Upper lobe of left lung (tissue), 6 donors: ENCODE results near the gene FNDC1. TPM values are rescaled to one million over a fixed set of nuclear protein-coding genes. Genes with fewer than 3 reads are reported as not detected.

ENCODE experiments used
- ATAC-seq, 2 donors: fragments of 200-7000 bp; cut with Tn5 transposase; one replicate each; pipeline ENCODE4 v1.9.1; 2022; ENCODE audit warnings: mild to moderate bottlenecking in 2 of 2, moderate library complexity in 2 of 2; ENCODE audit not compliant: low FRiP score in 2 of 2
- DNase-seq, 2 donors: peaks; one replicate each; pipeline ENCODE4 v3.0.0-alpha.2; 2019 to 2020
- H3K27ac ChIP-seq, 4 donors: fragments of 200-600 bp; sonication (generic); one replicate each; pipeline ENCODE4 v1.5.1; 2016 to 2019
- H3K27me3 ChIP-seq, 4 donors: fragments of 200-600 bp; sonication (generic); one replicate each; pipeline ENCODE4 v1.5.1; 2017 to 2019
- H3K36me3 ChIP-seq, 4 donors: fragments of 200-600 bp; sonication (generic); one replicate each; pipeline ENCODE4 v1.5.1; 2016 to 2019
- H3K4me1 ChIP-seq, 4 donors: fragments of 200-600 bp; sonication (generic); one replicate each; pipeline ENCODE4 v1.5.1; 2018 to 2019
- H3K4me3 ChIP-seq, 4 donors: fragments of 200-600 bp; sonication (generic); one replicate each; pipeline ENCODE4 v1.5.1; 2017 to 2019; ENCODE audit warnings: mild to moderate bottlenecking in 2 of 4, moderate library complexity in 1 of 4
- H3K9me3 ChIP-seq, 4 donors: fragments of 200-600 bp; sonication (generic); one replicate each; pipeline ENCODE4 v1.5.1; 2018 to 2019
- CTCF ChIP-seq, 6 experiments: fragments of 450-650 bp in 4 of 6; fragments of 200-600 bp in 2 of 6; sonication (generic) in 2 of 6; IDR thresholded peaks; one replicate each; pipeline ENCODE4 v1.5.1; 2016 to 2019; ENCODE audit warnings: antibody characterized with exemption in 6 of 6
- EP300 ChIP-seq, 4 donors: sonication (generic); formaldehyde crosslinking; IDR thresholded peaks; one replicate each; pipeline ENCODE4 v1.5.1; 2017; ENCODE audit warnings: antibody characterized with exemption in 4 of 4, control low read depth in 2 of 4
- POLR2A ChIP-seq, 4 donors: fragments of 450-650 bp; IDR thresholded peaks; one replicate each; pipeline ENCODE4 v1.5.1; 2016 to 2017; ENCODE audit warnings: antibody characterized with exemption in 4 of 4, mild to moderate bottlenecking in 2 of 4
- POLR2AphosphoS5 ChIP-seq, 2 donors: sonication (generic); formaldehyde crosslinking; IDR thresholded peaks; one replicate each; pipeline ENCODE4 v1.5.1; 2017; ENCODE audit warnings: antibody characterized with exemption in 2 of 2
- WGBS, 2 donors: methylation state at CpG; one replicate each; pipeline ENCODE4 v1.1.5; 2017 to 2018; 5-methylcytosine and 5-hydroxymethylcytosine counted together
- total RNA-seq, 6 donors: library from RNA; depleted of rRNA in 4 of 6; stranded (reverse); fragments of >200 nt in 4 of 6; gene quantifications; one replicate each; pipeline versions ENCODE4 v1.1.0 to v1.2.1, GENCODE V29; 2016 to 2021
- donor health status: DM: no; HTN: no; CAD: no; lungs with moderate emphysema.
- donor health status: DM: no; HTN: yes; CAD: no; lungs with severe emphysema.

The FNDC1 gene
- total RNA-seq, 6 donors from 2014 or later, result 0.30 to 1.8 (median 0.65) TPM; not detected in 2

GRCh38 chr6:159181914-159182313 lies 12.7 kb downstream of the FNDC1 start:
- Histone ChIP-seq H3K4me1 (no peaks in the 10 kb centered on the region), H3K4me3 (no peak overlapping the region), H3K27me3 (no peaks in the 10 kb centered on the region), H3K27ac (no peak overlapping the region), H3K36me3 (no peaks in the 10 kb centered on the region), H3K9me3 (peaks cover 0 to 7% (median 2%) of the 10 kb centered on the region in 4 donors)
- TF ChIP-seq EP300 (IDR thresholded peaks at IDR 0.05), result no peak
- TF ChIP-seq POLR2AphosphoS5 (IDR thresholded peaks at IDR 0.05), result no peak
- TF ChIP-seq POLR2A (IDR thresholded peaks at IDR 0.05), result no peak
- no peak for TF ChIP-seq CTCF (IDR thresholded peaks at IDR 0.05)
- ATAC-seq (no peak), DNase-seq (no peak)
- 96 to 100% methylated on average over 2 of the region's 2 CpGs for WGBS, 2 donors

GRCh38 chr6:159184559-159184958 lies 15.4 kb downstream of the FNDC1 start:
- H3K27me3 ChIP-seq, result no peaks in the 10 kb centered on the region
- no peak for ATAC-seq
- no peak for DNase-seq
- no peaks in the 10 kb centered on the region for H3K4me1 ChIP-seq
- 91 to 92% methylated on average over 1 of the region's 1 CpG for WGBS, 2 donors
- H3K36me3 ChIP-seq, result no peaks in the 10 kb centered on the region
- H3K27ac ChIP-seq, result no peak overlapping the region
- H3K4me3 ChIP-seq, result no peak overlapping the region
- no peak for TF ChIP-seq POLR2AphosphoS5 (IDR thresholded peaks at IDR 0.05)
- TF ChIP-seq EP300 (IDR thresholded peaks at IDR 0.05), result no peak
- no peak for TF ChIP-seq CTCF (IDR thresholded peaks at IDR 0.05)
- TF ChIP-seq POLR2A (IDR thresholded peaks at IDR 0.05), result no peak
- peaks cover 0 to 7% (median 2%) of the 10 kb centered on the region in 4 donors for H3K9me3 ChIP-seq

GRCh38 chr6:159190460-159190859 lies 21.3 kb downstream of the FNDC1 start:
- H3K27ac ChIP-seq, result no peak overlapping the region
- DNase-seq, result no peak
- TF ChIP-seq EP300 (IDR thresholded peaks at IDR 0.05) (no peak), POLR2A (IDR thresholded peaks at IDR 0.05) (no peak), CTCF (IDR thresholded peaks at IDR 0.05) (no peak), POLR2AphosphoS5 (IDR thresholded peaks at IDR 0.05) (no peak)
- 84 to 87% methylated on average over 7 of the region's 7 CpGs for WGBS, 2 donors
- H3K36me3 ChIP-seq, result no peaks in the 10 kb centered on the region
- no peak for ATAC-seq
- H3K9me3 ChIP-seq, result peaks cover 0 to 7% (median 2%) of the 10 kb centered on the region in 4 donors
- H3K4me3 ChIP-seq, result no peak overlapping the region
- H3K4me1 ChIP-seq, result no peaks in the 10 kb centered on the region
- H3K27me3 ChIP-seq, result no peaks in the 10 kb centered on the region

DNA sequence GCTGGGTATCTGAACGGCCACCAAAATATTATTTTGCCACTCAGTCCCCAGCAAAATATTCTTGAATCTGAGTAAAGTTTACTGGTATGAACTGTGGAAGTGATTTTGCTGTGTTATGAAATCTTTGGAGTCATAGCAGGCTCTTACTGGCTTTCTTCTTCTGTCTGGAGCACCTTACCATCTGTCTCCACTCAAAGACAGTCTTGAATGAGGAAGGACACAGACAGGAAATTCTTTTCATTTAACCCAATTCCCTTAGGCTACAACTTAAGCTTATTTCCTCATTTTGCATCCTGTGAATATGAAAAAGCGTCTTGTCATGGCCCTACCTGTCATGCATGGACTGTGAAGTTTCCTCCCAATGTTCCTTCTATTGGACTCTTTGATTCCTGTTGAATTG lies 24.7 kb downstream of the FNDC1 start:
- H3K27me3 ChIP-seq, result no peaks in the 10 kb centered on the region
- no peak for TF ChIP-seq POLR2AphosphoS5 (IDR thresholded peaks at IDR 0.05)
- no peak for TF ChIP-seq EP300 (IDR thresholded peaks at IDR 0.05)
- no peak for TF ChIP-seq POLR2A (IDR thresholded peaks at IDR 0.05)
- TF ChIP-seq CTCF (IDR thresholded peaks at IDR 0.05), result no peak
- ATAC-seq (no peak), DNase-seq (no peak)
- H3K9me3 ChIP-seq, result no peaks in the 10 kb centered on the region
- 59 to 62% methylated on average over 2 of the region's 2 CpGs for WGBS, 2 donors
- no peak overlapping the region for H3K4me3 ChIP-seq
- H3K36me3 ChIP-seq, result no peaks in the 10 kb centered on the region
- H3K4me1 ChIP-seq, result no peaks in the 10 kb centered on the region
- H3K27ac ChIP-seq, result no peak overlapping the region

DNA sequence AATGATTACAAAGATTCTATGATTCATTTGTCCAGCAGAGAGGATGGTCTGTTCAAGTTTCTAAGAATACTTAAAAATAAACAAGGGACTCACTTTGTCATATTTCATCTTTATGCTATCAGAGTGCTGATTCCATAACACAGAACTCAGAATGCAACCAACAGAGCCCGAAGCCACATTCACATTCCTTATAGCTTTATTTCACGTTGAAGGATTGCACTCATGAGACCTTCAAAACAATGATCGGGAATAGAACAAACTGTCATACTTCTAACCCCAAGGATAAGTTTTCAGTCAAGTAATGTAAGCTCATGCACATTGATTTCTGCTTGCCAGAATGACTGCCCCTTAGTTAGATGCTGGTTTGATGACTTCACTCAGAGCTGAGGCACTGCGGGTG lies 25.2 kb downstream of the FNDC1 start:
- no peak overlapping the region for H3K4me3 ChIP-seq
- ATAC-seq, result no peak
- H3K4me1 ChIP-seq, result no peaks in the 10 kb centered on the region
- H3K36me3 ChIP-seq, result no peaks in the 10 kb centered on the region
- no peaks in the 10 kb centered on the region for H3K27me3 ChIP-seq
- H3K27ac ChIP-seq, result no peak overlapping the region
- TF ChIP-seq POLR2A (IDR thresholded peaks at IDR 0.05), result no peak
- no peak for TF ChIP-seq CTCF (IDR thresholded peaks at IDR 0.05)
- TF ChIP-seq POLR2AphosphoS5 (IDR thresholded peaks at IDR 0.05), result no peak
- TF ChIP-seq EP300 (IDR thresholded peaks at IDR 0.05), result no peak
- 88 to 91% methylated on average over 4 of the region's 4 CpGs for whole genome bisulfite sequencing, 2 donors
- DNase-seq, result no peak
- no peaks in the 10 kb centered on the region for H3K9me3 ChIP-seq
